H1 (cell line): ENCODE results near the gene HIP1. TPM values are rescaled to one million over a fixed set of nuclear protein-coding genes. Genes with fewer than 3 reads are reported as not detected.

Experiments used
- CTCF ChIA-PET: fragments of 300-600 bp; sonication (Branson Sonifier 250); formaldehyde crosslinking; loops from one replicate; lab custom pipeline; 2021; ENCODE audit not compliant: partially characterized antibody; lab: Charles Lee
- POLR2A ChIA-PET: fragments of 300-600 bp; sonication (Branson Sonifier 250); formaldehyde crosslinking; loops from one replicate; lab custom pipeline; 2021; ENCODE audit warnings: inconsistent platforms; ENCODE audit not compliant: partially characterized antibody; lab: Charles Lee
- DNase-seq, 2 experiments: peaks; one replicate each; pipeline versions ENCODE4 v3.0.0 to v3.0.0-alpha.2; 2010 to 2022; ENCODE audit warnings: low spot score in 2 of 2, low read depth in 1 of 2, mixed read lengths in 1 of 2
- FAIRE-seq: peaks from 2 replicates; lab custom pipeline; 2011; peaks lifted over from hg19 to GRCh38; lab: Jason Lieb, UNC
- H2AFZ ChIP-seq: 2 replicates; pipeline ENCODE4 v1.8.1; 2012; ENCODE audit warnings: low read length, inconsistent platforms
- H2AK5ac ChIP-seq: 2 replicates; pipeline ENCODE4 v1.6.1; 2013; ENCODE audit warnings: low read depth, low read length
- H2BK120ac ChIP-seq: replicated peaks from 2 replicates; pipeline ENCODE3; 2013; ENCODE audit warnings: low read depth, low read length, inconsistent platforms
- H2BK12ac ChIP-seq: 2 replicates; pipeline ENCODE4 v1.6.1; 2013; ENCODE audit warnings: low read depth, low read length
- H2BK15ac ChIP-seq: 2 replicates; pipeline ENCODE4 v1.6.1; 2013; ENCODE audit warnings: low read length
- H2BK20ac ChIP-seq: 2 replicates; pipeline ENCODE4 v1.6.1; 2013; ENCODE audit warnings: low read length
- H2BK5ac ChIP-seq: 2 replicates; pipeline ENCODE4 v1.6.1; 2013; ENCODE audit warnings: low read depth, low read length
- H3K14ac ChIP-seq: 2 replicates; pipeline ENCODE4 v1.6.1; 2013; ENCODE audit warnings: inconsistent platforms; ENCODE audit not compliant: insufficient read length
- H3K18ac ChIP-seq: 2 replicates; pipeline ENCODE4 v1.6.1; 2013; ENCODE audit warnings: low read length; ENCODE audit errors: extremely low read depth
- H3K23ac ChIP-seq: 2 replicates; pipeline ENCODE4 v1.6.1; 2013; ENCODE audit warnings: inconsistent platforms; ENCODE audit not compliant: insufficient read length
- H3K23me2 ChIP-seq: 2 replicates; pipeline ENCODE4 v1.6.1; 2013; ENCODE audit warnings: low read depth, low read length
- H3K27ac ChIP-seq: 2 replicates; pipeline ENCODE4 v1.6.1; 2011; ENCODE audit warnings: low read depth, low read length, inconsistent platforms
- H3K27me3 ChIP-seq, 4 experiments: replicated peaks in 1 of 4; 1 replicate in 1 of 4; 2 replicates in 3 of 4; pipeline versions ENCODE4 v1.6.1 to v1.8.1; 2011 to 2013; ENCODE audit warnings: low read length in 3 of 4, mild to moderate bottlenecking in 3 of 4, inconsistent platforms in 2 of 4, mixed read lengths in 2 of 4, moderate library complexity in 1 of 4; ENCODE audit not compliant: control insufficient read depth in 3 of 4, insufficient read depth in 3 of 4; ENCODE audit errors: extremely low read depth in 1 of 4
- H3K36me3 ChIP-seq, 4 experiments: 2 replicates each; pipeline versions ENCODE4 v1.6.1 to v1.8.1; 2011 to 2013; ENCODE audit warnings: mild to moderate bottlenecking in 4 of 4, low read length in 3 of 4, moderate library complexity in 2 of 4, control low read depth in 1 of 4, inconsistent platforms in 1 of 4; ENCODE audit not compliant: insufficient read depth in 4 of 4, control insufficient read depth in 2 of 4
- H3K4ac ChIP-seq: replicated peaks from 2 replicates; pipeline ENCODE3; 2013; ENCODE audit warnings: low read length, low read depth, mixed read lengths, inconsistent platforms; ENCODE audit not compliant: insufficient read length
- H3K4me1 ChIP-seq, 4 experiments: replicated peaks in 1 of 4; 1 replicate in 1 of 4; 2 replicates in 3 of 4; pipeline versions ENCODE4 v1.6.1 to v1.8.1; 2011 to 2013; ENCODE audit warnings: low read length in 3 of 4, inconsistent platforms in 2 of 4, mixed read lengths in 1 of 4; ENCODE audit not compliant: insufficient read depth in 4 of 4, control insufficient read depth in 3 of 4
- H3K4me2 ChIP-seq, 2 experiments: 2 replicates each; pipeline versions ENCODE4 v1.6.1 to v1.8.1; 2011 to 2013; ENCODE audit warnings: low read depth in 2 of 2, low read length in 2 of 2, control low read depth in 1 of 2, inconsistent platforms in 1 of 2, mild to moderate bottlenecking in 1 of 2; ENCODE audit not compliant: insufficient read depth in 1 of 2
- H3K4me3 ChIP-seq, 4 experiments: fragments of 200-600, 300-600 bp in 1 of 4; sonication (generic), shearing (Covaris generic), sonication (Bioruptor Twin) in 1 of 4; 2 replicates each; pipeline versions ENCODE4 v1.5.1 to v1.8.1; 2011 to 2016; ENCODE audit warnings: low read length in 4 of 4, low read depth in 3 of 4, control low read depth in 2 of 4, inconsistent platforms in 2 of 4, mild to moderate bottlenecking in 2 of 4, mixed read lengths in 1 of 4, moderate library complexity in 1 of 4; ENCODE audit not compliant: insufficient read depth in 2 of 4; ENCODE audit errors: extremely low read depth in 1 of 4
- H3K56ac ChIP-seq: replicated peaks from 2 replicates; pipeline ENCODE3; 2013; ENCODE audit warnings: low read depth, mild to moderate bottlenecking, mixed read lengths, low read length, inconsistent platforms; ENCODE audit not compliant: insufficient read length
- H3K79me1 ChIP-seq: 2 replicates; pipeline ENCODE4 v1.6.1; 2013; ENCODE audit warnings: low read depth, low read length, control low read depth
- H3K79me2 ChIP-seq, 2 experiments: 2 replicates each; pipeline versions ENCODE4 v1.6.1 to v1.8.1; 2012 to 2013; ENCODE audit warnings: low read length in 2 of 2, mild to moderate bottlenecking in 2 of 2, inconsistent platforms in 1 of 2; ENCODE audit not compliant: insufficient read depth in 2 of 2, control insufficient read depth in 1 of 2
- H3K9ac ChIP-seq, 4 experiments: replicated peaks in 1 of 4; 1 replicate in 1 of 4; 2 replicates in 3 of 4; pipeline versions ENCODE4 v1.6.1 to v1.8.1; 2011 to 2013; ENCODE audit warnings: low read depth in 3 of 4, low read length in 3 of 4, control low read depth in 2 of 4, mild to moderate bottlenecking in 2 of 4, moderate library complexity in 2 of 4, inconsistent platforms in 1 of 4; ENCODE audit errors: extremely low read depth in 1 of 4
- H3K9me3 ChIP-seq, 2 experiments: 2 replicates each; pipeline versions ENCODE4 v1.6.1 to v1.8.1; 2012 to 2013; ENCODE audit warnings: mild to moderate bottlenecking in 2 of 2, moderate library complexity in 2 of 2, control low read depth in 1 of 2, inconsistent platforms in 1 of 2, low read depth in 1 of 2, low read length in 1 of 2, mixed read lengths in 1 of 2; ENCODE audit not compliant: insufficient read depth in 2 of 2
- H4K20me1 ChIP-seq, 2 experiments: replicated peaks in 1 of 2; 2 replicates each; pipeline versions ENCODE3 to v1.8.1; 2011 to 2013; ENCODE audit warnings: inconsistent platforms in 2 of 2, low read length in 2 of 2, mild to moderate bottlenecking in 1 of 2; ENCODE audit not compliant: insufficient read depth in 2 of 2, control insufficient read depth in 1 of 2
- H4K5ac ChIP-seq: 2 replicates; pipeline ENCODE4 v1.6.1; 2013; ENCODE audit warnings: low read length, low read depth, mixed read lengths, inconsistent platforms; ENCODE audit not compliant: insufficient read length
- H4K8ac ChIP-seq: 2 replicates; pipeline ENCODE4 v1.8.0; 2013; ENCODE audit warnings: mild to moderate bottlenecking, moderate library complexity, low read length, inconsistent platforms; ENCODE audit not compliant: insufficient read depth; ENCODE audit errors: extremely low read depth
- H4K91ac ChIP-seq: replicated peaks from 2 replicates; pipeline ENCODE3; 2013; ENCODE audit warnings: low read length, mixed read lengths, inconsistent platforms; ENCODE audit not compliant: insufficient read length
- BRCA1 ChIP-seq: IDR thresholded peaks from 2 replicates; pipeline ENCODE4 v1.6.1; 2012; ENCODE audit warnings: low read depth, low read length, improper control_type of control experiment
- CBX8 ChIP-seq: fragments of 300-800, 300-1000 bp; sonication (generic); IDR thresholded peaks from 2 replicates; pipeline ENCODE4 v1.7.1; 2016; ENCODE audit warnings: low read depth, low read length, borderline replicate concordance
- CREB1 ChIP-seq: IDR thresholded peaks from 2 replicates; pipeline ENCODE4 v1.6.1; 2012; ENCODE audit warnings: inconsistent platforms
- CTBP2 ChIP-seq: IDR thresholded peaks from 2 replicates; pipeline ENCODE4 v1.7.0; 2011; ENCODE audit warnings: borderline replicate concordance, mild to moderate bottlenecking, moderate library complexity, mixed read lengths, low read length; ENCODE audit not compliant: insufficient read depth, insufficient read length
- EP300 ChIP-seq, 2 experiments: IDR thresholded peaks; 1 replicate in 1 of 2; 2 replicates in 1 of 2; pipeline ENCODE4 v1.6.1; 2011 to 2012; ENCODE audit warnings: low read depth in 2 of 2, low read length in 2 of 2, mild to moderate bottlenecking in 2 of 2, borderline replicate concordance in 1 of 2, inconsistent platforms in 1 of 2, moderate library complexity in 1 of 2
- EZH2 ChIP-seq: fragments of 200-600 bp; sonication (generic); IDR thresholded peaks from 2 replicates; pipeline ENCODE4 v1.7.1; 2012; ENCODE audit warnings: low read depth, mild to moderate bottlenecking, moderate library complexity, low read length, inconsistent platforms; ENCODE audit not compliant: severe bottlenecking
- FOSL1 ChIP-seq: IDR thresholded peaks from 2 replicates; pipeline ENCODE4 v1.6.1; 2011; ENCODE audit warnings: mild to moderate bottlenecking, low read depth, low read length, moderate library complexity; ENCODE audit not compliant: insufficient read depth
- HDAC6 ChIP-seq: IDR thresholded peaks from one replicate; pipeline ENCODE4 v1.7.1; 2012; ENCODE audit warnings: low read depth, mild to moderate bottlenecking, inconsistent platforms, low read length, moderate library complexity
- JUN ChIP-seq: IDR thresholded peaks from 2 replicates; pipeline ENCODE4 v1.6.1; 2011; ENCODE audit warnings: low read depth, mild to moderate bottlenecking, improper control_type of control experiment, low read length
- KDM5A ChIP-seq: fragments of 200-600 bp; IDR thresholded peaks from 2 replicates; pipeline ENCODE4 v1.7.1; 2012; ENCODE audit warnings: mild to moderate bottlenecking, low read length, inconsistent platforms, mixed read lengths
- NRF1 ChIP-seq: IDR thresholded peaks from 2 replicates; pipeline ENCODE4 v1.6.1; 2011; ENCODE audit warnings: mild to moderate bottlenecking, low read depth, low read length, improper control_type of control experiment
- TAF1 ChIP-seq: IDR thresholded peaks from 2 replicates; pipeline ENCODE4 v1.6.1; 2011; ENCODE audit warnings: mild to moderate bottlenecking, low read depth, low read length
- TAF7 ChIP-seq: optimal IDR thresholded peaks from 2 replicates; pipeline ENCODE3; 2011; ENCODE audit warnings: low read depth, mild to moderate bottlenecking, inconsistent platforms, low read length, moderate library complexity, borderline replicate concordance
- TCF12 ChIP-seq: IDR thresholded peaks from 2 replicates; pipeline ENCODE4 v1.6.1; 2011; ENCODE audit warnings: low read depth, mild to moderate bottlenecking, low read length
- WGBS, 2 experiments: shearing (Covaris generic) in 1 of 2; methylation state at CpG; one replicate each; pipeline versions ENCODE4 v1.1.6 to v1.1.7; 2013 to 2015; ENCODE audit warnings: low lambda C conversion rate in 2 of 2, mixed read lengths in 2 of 2, inconsistent platforms in 1 of 2, low coverage in 1 of 2, missing lambda C conversion rate in 1 of 2; ENCODE audit not compliant: insufficient replicate concordance in 2 of 2, insufficient coverage in 1 of 2, insufficient read length in 1 of 2; ENCODE audit errors: extremely low coverage in 1 of 2, missing lambda C conversion rate in 1 of 2; 5-methylcytosine and 5-hydroxymethylcytosine counted together
- polyA plus RNA-seq, 7 experiments: library from polyadenylated mRNA; depleted of rRNA in 3 of 7; stranded (reverse) in 5 of 7; unstranded in 2 of 7; fragments of >200 nt in 5 of 7; fragments of 200-250 nt in 2 of 7; gene quantifications; 1 replicate in 5 of 7; 2 replicates in 1 of 7; 4 replicates in 1 of 7; pipeline versions ENCODE4 v1.2.1 to v1.2.3, GENCODE V29; 2011 to 2013; ENCODE audit warnings: missing spikeins in 2 of 7, mixed read lengths in 2 of 7
- total RNA-seq: library from RNA; stranded (reverse); fragmentation: NEBNext Ultra II Directional; extraction: Animal tissue kit (Norgen Biotek cat#: 25700); gene quantifications from 2 replicates; pipeline ENCODE4 v1.2.1, GENCODE V29; 2021

Gene HIP1
- total and polyA plus RNA-seq, 2 of the 8 experiments (the other 6 are each of a cell fraction or from before 2014, with no cell fraction given) = 51.8 to 108 TPM

DNA sequence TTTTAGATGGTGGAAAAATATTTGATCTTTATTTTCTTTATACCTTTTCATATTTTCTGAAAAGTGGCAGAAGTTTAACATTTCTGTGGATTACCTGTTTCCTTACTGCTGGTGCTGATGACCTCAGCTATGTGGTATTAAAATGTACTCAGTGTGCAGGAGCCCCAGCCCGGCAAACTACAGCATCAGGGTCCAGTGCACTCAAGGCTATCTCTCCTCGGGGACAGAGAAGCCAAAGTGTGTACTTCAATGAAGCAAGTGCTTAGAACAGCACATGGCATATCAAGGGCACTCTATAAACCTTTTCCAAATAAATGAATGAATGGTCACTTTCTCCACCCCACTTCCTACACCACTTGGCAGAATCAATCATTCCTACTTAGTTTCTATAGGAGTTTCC lies 111.8 kb downstream of the HIP1 start:
- H3K79me1 ChIP-seq = peaks cover 18% of the 10 kb centered on the region
- CTCF ChIA-PET = interaction anchor here (0.6 kb wide), 1 partner anchor 65 kb away, joined by 4 read pairs; no protein-coding TSS in a partner anchor
- H3K4ac ChIP-seq = no peak overlapping the region
- POLR2A ChIA-PET = interaction anchor here (1.3 to 1.4 kb wide), 2 partner anchors 9 to 10 kb away, joined by 3 to 4 read pairs; no protein-coding TSS in a partner anchor
- DNase-seq (no peak), FAIRE-seq (no peak)
- H2BK120ac ChIP-seq = no peak overlapping the region
- WGBS, 2 experiments = 97% methylated on average over 2 of the region's 2 CpGs; no CpG with 5 or more reads in 1 of the 2 experiments
- no peak overlapping the region for H2AK5ac ChIP-seq
- peaks cover 15 to 73% of the 10 kb centered on the region in 2 experiments for H3K79me2 ChIP-seq
- H2BK12ac ChIP-seq = no peak overlapping the region
- H4K20me1 ChIP-seq = peaks cover 3 to 12% of the 10 kb centered on the region in 2 experiments
- H2BK15ac ChIP-seq = no peak overlapping the region
- no peak overlapping the region for H3K14ac ChIP-seq
- TF ChIP-seq CREB1 = no peak
- no peak for TF ChIP-seq TAF1
- TF ChIP-seq BRCA1 = no peak
- TF ChIP-seq KDM5A = no peak
- TF ChIP-seq FOSL1 = no peak
- TF ChIP-seq EZH2 = no peak
- no peak for TF ChIP-seq TAF7
- TF ChIP-seq HDAC6 = no peak
- TF ChIP-seq JUN = no peak
- no peak for TF ChIP-seq TCF12
- no peak for TF ChIP-seq CBX8
- no peak for TF ChIP-seq EP300 (IDR thresholded peaks at IDR 0.05; ENCODE audit: borderline replicate concordance in 1 of 2, low read depth in 2 of 2, low read length in 2 of 2)
- TF ChIP-seq CTBP2 = no peak
- TF ChIP-seq NRF1 = no peak
- H3K23me2 ChIP-seq = no peaks in the 10 kb centered on the region
- H4K5ac ChIP-seq = no peak overlapping the region
- peaks cover 0 to 28% (median 9%) of the 10 kb centered on the region in 4 experiments; a peak in 4 of 8 replicates for H3K36me3 ChIP-seq
- no peaks in the 10 kb centered on the region for H3K27me3 ChIP-seq
- no peak overlapping the region for H4K91ac ChIP-seq
- no peak overlapping the region for H3K4me2 ChIP-seq
- no peak overlapping the region for H4K8ac ChIP-seq
- H2AFZ ChIP-seq = no peak overlapping the region
- no peaks in the 10 kb centered on the region for H3K9me3 ChIP-seq
- H3K4me1 ChIP-seq = peaks cover 3 to 14% (median 7%) of the 10 kb centered on the region in 4 experiments; a peak in 6 of 7 replicates
- H3K56ac ChIP-seq = no peak overlapping the region
- no peak overlapping the region for H3K4me3 ChIP-seq
- no peak overlapping the region for H3K27ac ChIP-seq
- H3K18ac ChIP-seq = no peak overlapping the region
- H3K9ac ChIP-seq = no peak overlapping the region
- no peak overlapping the region for H3K23ac ChIP-seq
- no peak overlapping the region for H2BK20ac ChIP-seq
- no peak overlapping the region for H2BK5ac ChIP-seq
